Panc1 (cell line): ENCODE results near the gene RUNX1.

ENCODE experiments used
- CTCF ChIP-seq: fragments of 450-650 bp; IDR thresholded peaks from 2 replicates; pipeline ENCODE4 v1.5.1; 2017; ENCODE audit warnings: mild to moderate bottlenecking
- POLR2AphosphoS5 ChIP-seq: IDR thresholded peaks from 2 replicates; pipeline ENCODE4 v1.6.1; 2012; ENCODE audit warnings: mild to moderate bottlenecking, low read depth, low read length, moderate library complexity
- REST ChIP-seq, 2 experiments: IDR thresholded peaks; 2 replicates each; pipeline ENCODE4 v1.6.1; 2011 to 2012; ENCODE audit warnings: low read depth in 2 of 2, control low read depth in 1 of 2, low read length in 1 of 2, mild to moderate bottlenecking in 1 of 2, moderate library complexity in 1 of 2; ENCODE audit not compliant: insufficient read depth in 1 of 2

DNA sequence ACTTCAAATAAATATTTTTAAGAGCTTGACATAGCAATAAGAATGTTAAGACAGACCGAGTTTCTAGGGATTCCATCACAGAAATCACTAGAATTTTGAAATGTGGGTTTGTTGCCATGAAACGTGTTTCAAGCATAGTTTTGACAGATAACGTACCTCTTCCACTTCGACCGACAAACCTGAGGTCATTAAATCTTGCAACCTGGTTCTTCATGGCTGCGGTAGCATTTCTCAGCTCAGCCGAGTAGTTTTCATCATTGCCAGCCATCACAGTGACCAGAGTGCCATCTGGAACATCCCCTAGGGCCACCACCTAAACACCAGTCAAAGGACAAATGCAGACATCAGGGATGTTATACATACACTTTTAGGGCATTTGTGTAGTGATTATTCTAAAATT, 168.7 kb downstream of the RUNX1 start:
- no peak for TF ChIP-seq CTCF
- no peak for TF ChIP-seq POLR2AphosphoS5
- no peak for TF ChIP-seq REST (IDR thresholded peaks at IDR 0.05; ENCODE audit: insufficient read depth in 1 of 2, low read depth in 2 of 2, low read length in 1 of 2)
